HEK293 (cell line): ENCODE measurements around the gene PLPPR4.

Experiments
- CTCF ChIA-PET: fragments of 350-600 bp; formaldehyde crosslinking; extraction: SDS; loops from one replicate; lab custom pipeline; 2021; ENCODE audit warnings: antibody characterized with exemption; lab: Yijun Ruan, JAX
- POLR2A ChIA-PET: fragments of 300-600 bp; formaldehyde crosslinking; extraction: SDS; loops from one replicate; lab custom pipeline; 2020; ENCODE audit warnings: antibody characterized with exemption, inconsistent platforms; lab: Yijun Ruan, JAX
- H3K27ac ChIP-seq: fragments of 200-500 bp; sonication (Bioruptor generic); 2 replicates; pipeline ENCODE4 v1.5.1; 2014; ENCODE audit warnings: low read depth, low read length, control low read depth, inconsistent platforms; ENCODE audit errors: extremely low read depth
- H3K36me3 ChIP-seq, 2 experiments: fragments of 200-500 bp in 1 of 2; sonication (Bioruptor generic) in 1 of 2; 1 replicate in 1 of 2; 2 replicates in 1 of 2; pipeline ENCODE4 v1.5.1; 2014 to 2017; ENCODE audit warnings: inconsistent platforms in 2 of 2, low read length in 2 of 2; ENCODE audit not compliant: control insufficient read depth in 2 of 2, insufficient read depth in 1 of 2
- H3K4me1 ChIP-seq: fragments of 200-500 bp; sonication (Bioruptor generic); 2 replicates; pipeline ENCODE4 v1.5.1; 2014; ENCODE audit warnings: mild to moderate bottlenecking, low read length, inconsistent platforms; ENCODE audit not compliant: control insufficient read depth, insufficient read depth
- H3K4me3 ChIP-seq: 2 replicates; pipeline ENCODE4 v1.5.1; 2011; ENCODE audit warnings: low read depth, mild to moderate bottlenecking, control low read depth, low read length, moderate library complexity
- H3K9me3 ChIP-seq: fragments of 200-500 bp; sonication (Bioruptor generic); 2 replicates; pipeline ENCODE4 v1.5.1; 2014; ENCODE audit warnings: low read depth, low read length, inconsistent platforms; ENCODE audit not compliant: control insufficient read depth, insufficient read depth
- PRDM6 ChIP-seq: fragments of 450-650 bp; formaldehyde crosslinking; IDR thresholded peaks from 2 replicates; pipeline ENCODE4 v1.5.1; 2017; ENCODE audit warnings: missing biosample characterization, missing genetic modification characterization
- ZBTB10 ChIP-seq: fragments of 450-650 bp; formaldehyde crosslinking; IDR thresholded peaks from 2 replicates; pipeline ENCODE4 v1.5.1; 2016; ENCODE audit warnings: missing biosample characterization, missing genetic modification characterization
- ZBTB20 ChIP-seq: fragments of 450-650 bp; formaldehyde crosslinking; IDR thresholded peaks from 2 replicates; pipeline ENCODE4 v1.5.1; 2016; ENCODE audit warnings: missing biosample characterization, missing genetic modification characterization
- ZBTB26 ChIP-seq: fragments of 450-650 bp; formaldehyde crosslinking; optimal IDR thresholded peaks from 2 replicates; pipeline ENCODE3; 2016; ENCODE audit warnings: missing biosample characterization, mild to moderate bottlenecking, missing genetic modification characterization
- ZBTB49 ChIP-seq: fragments of 450-650 bp; formaldehyde crosslinking; IDR thresholded peaks from 2 replicates; pipeline ENCODE4 v1.5.1; 2016; ENCODE audit warnings: missing biosample characterization, missing genetic modification characterization, low read depth
- ZFP37 ChIP-seq: fragments of 450-650 bp; formaldehyde crosslinking; IDR thresholded peaks from 2 replicates; pipeline ENCODE4 v1.5.1; 2016; ENCODE audit warnings: missing biosample characterization, missing genetic modification characterization
- ZNF140 ChIP-seq: fragments of 450-650 bp; formaldehyde crosslinking; IDR thresholded peaks from 2 replicates; pipeline ENCODE4 v1.5.1; 2016; ENCODE audit warnings: missing biosample characterization, missing genetic modification characterization
- ZNF214 ChIP-seq: fragments of 450-650 bp; formaldehyde crosslinking; IDR thresholded peaks from 2 replicates; pipeline ENCODE4 v1.5.1; 2017; ENCODE audit warnings: missing biosample characterization, mild to moderate bottlenecking, missing genetic modification characterization, borderline replicate concordance
- ZNF302 ChIP-seq: fragments of 450-650 bp; formaldehyde crosslinking; IDR thresholded peaks from 2 replicates; pipeline ENCODE4 v1.5.1; 2016; ENCODE audit warnings: missing biosample characterization, missing genetic modification characterization, low read depth
- ZNF354C ChIP-seq: fragments of 450-650 bp; formaldehyde crosslinking; IDR thresholded peaks from 2 replicates; pipeline ENCODE4 v1.5.1; 2016; ENCODE audit warnings: missing biosample characterization, missing genetic modification characterization, low read depth, borderline replicate concordance
- ZNF48 ChIP-seq: fragments of 450-650 bp; formaldehyde crosslinking; IDR thresholded peaks from 2 replicates; pipeline ENCODE4 v1.5.1; 2016; ENCODE audit warnings: missing biosample characterization, missing genetic modification characterization
- ZNF518A ChIP-seq: fragments of 450-650 bp; formaldehyde crosslinking; conservative IDR thresholded peaks from 2 replicates; pipeline ENCODE4 v1.5.1; 2016; ENCODE audit warnings: low read depth, missing biosample characterization, missing genetic modification characterization
- ZNF621 ChIP-seq: fragments of 450-650 bp; formaldehyde crosslinking; IDR thresholded peaks from 2 replicates; pipeline ENCODE4 v1.5.1; 2017; ENCODE audit warnings: missing biosample characterization, missing genetic modification characterization
- ZNF626 ChIP-seq: fragments of 450-650 bp; sonication (Bioruptor Pico); formaldehyde crosslinking; IDR thresholded peaks from 2 replicates; pipeline ENCODE4 v1.5.1; 2018; ENCODE audit warnings: missing biosample characterization, missing genetic modification characterization, inconsistent platforms
- ZNF670 ChIP-seq: fragments of 450-650 bp; formaldehyde crosslinking; IDR thresholded peaks from 2 replicates; pipeline ENCODE4 v1.5.1; 2016; ENCODE audit warnings: missing biosample characterization, missing genetic modification characterization, low read depth
- ZNF747 ChIP-seq: fragments of 450-650 bp; formaldehyde crosslinking; IDR thresholded peaks from 2 replicates; pipeline ENCODE4 v1.5.1; 2016; ENCODE audit warnings: missing biosample characterization, missing genetic modification characterization
- ZNF792 ChIP-seq: fragments of 450-650 bp; formaldehyde crosslinking; IDR thresholded peaks from 2 replicates; pipeline ENCODE4 v1.5.1; 2016; ENCODE audit warnings: missing biosample characterization, missing genetic modification characterization

Gene PLPPR4

GRCh38 chr1:99306644-99307043 is 42.4 kb downstream of the PLPPR4 start (continued):
- TF ChIP-seq ZNF792 (tag by site-specific recombination) (no peak), ZNF747 (no peak), ZNF214 (tag by site-specific recombination) (no peak), ZBTB10 (tag by site-specific recombination) (no peak), ZNF670 (no peak), ZFP37 (tag by site-specific recombination) (no peak), PRDM6 (no peak), ZNF140 (tag by site-specific recombination) (no peak), ZNF354C (no peak)

- POLR2A ChIA-PET: no interaction called here
- H3K4me1 ChIP-seq: no peaks in the 10 kb centered on the region
- no peak for TF ChIP-seq ZNF518A
- TF ChIP-seq, all 188 proteins: peak for 0
- Histone ChIP-seq H3K9me3 (no peaks in the 10 kb centered on the region), H3K4me3 (no peak overlapping the region), H3K27ac (no peak overlapping the region), H3K36me3 (no peaks in the 10 kb centered on the region)
- CTCF ChIA-PET: no interaction called here
Measured at GRCh38 chr1:99315305-99315704, 51.0 kb downstream of the PLPPR4 start.

- ChIA-PET CTCF (interaction anchor here (0.6 to 1.3 kb wide), 3 partner anchors 9 to 156 kb away, joined by 3 to 7 read pairs (median 5); no protein-coding TSS in a partner anchor), POLR2A (no interaction called here)
- Histone ChIP-seq H3K27ac (no peak overlapping the region), H3K4me1 (no peaks in the 10 kb centered on the region), H3K4me3 (no peak overlapping the region), H3K9me3 (no peaks in the 10 kb centered on the region), H3K36me3 (no peaks in the 10 kb centered on the region)
- no peak for TF ChIP-seq ZNF302 (tag by site-specific recombination)
- TF ChIP-seq ZNF626: no peak
- no peak for TF ChIP-seq ZNF48 (tag by site-specific recombination)
- TF ChIP-seq ZNF354C: no peak
- TF ChIP-seq ZBTB26 (tag by site-specific recombination): no peak
- no peak for TF ChIP-seq ZBTB49 (tag by site-specific recombination)
- TF ChIP-seq ZNF621 (tag by site-specific recombination): no peak
- TF ChIP-seq ZBTB20 (tag by site-specific recombination): no peak
Measured at GRCh38 chr1:99326215-99326949, 62.1 kb downstream of the PLPPR4 start.
